Breast epithelium (tissue), 3 donors: ENCODE data around the gene TSKS.

Experiments used
- POLR2A ChIP-seq: fragments of 450-650 bp; IDR thresholded peaks from one replicate; pipeline ENCODE4 v1.6.1; 2016; ENCODE audit warnings: antibody characterized with exemption, mild to moderate bottlenecking, moderate library complexity
- POLR2AphosphoS5 ChIP-seq, 3 donors: sonication (generic); formaldehyde crosslinking; IDR thresholded peaks; one replicate each; pipeline ENCODE4 v1.6.1; 2017; ENCODE audit warnings: antibody characterized with exemption in 3 of 3
- TF ChIP-seq, protein P1 (sequence below), 3 donors: fragments of 450-650 bp; IDR thresholded peaks; one replicate each; pipeline ENCODE4 v1.5.1; 2016 to 2017; ENCODE audit warnings: antibody characterized with exemption in 3 of 3, mild to moderate bottlenecking in 3 of 3, moderate library complexity in 3 of 3

GRCh38 chr19:49775742-49776370 is 12.8 kb upstream of the TSKS start:
- TF ChIP-seq, protein P1, sequence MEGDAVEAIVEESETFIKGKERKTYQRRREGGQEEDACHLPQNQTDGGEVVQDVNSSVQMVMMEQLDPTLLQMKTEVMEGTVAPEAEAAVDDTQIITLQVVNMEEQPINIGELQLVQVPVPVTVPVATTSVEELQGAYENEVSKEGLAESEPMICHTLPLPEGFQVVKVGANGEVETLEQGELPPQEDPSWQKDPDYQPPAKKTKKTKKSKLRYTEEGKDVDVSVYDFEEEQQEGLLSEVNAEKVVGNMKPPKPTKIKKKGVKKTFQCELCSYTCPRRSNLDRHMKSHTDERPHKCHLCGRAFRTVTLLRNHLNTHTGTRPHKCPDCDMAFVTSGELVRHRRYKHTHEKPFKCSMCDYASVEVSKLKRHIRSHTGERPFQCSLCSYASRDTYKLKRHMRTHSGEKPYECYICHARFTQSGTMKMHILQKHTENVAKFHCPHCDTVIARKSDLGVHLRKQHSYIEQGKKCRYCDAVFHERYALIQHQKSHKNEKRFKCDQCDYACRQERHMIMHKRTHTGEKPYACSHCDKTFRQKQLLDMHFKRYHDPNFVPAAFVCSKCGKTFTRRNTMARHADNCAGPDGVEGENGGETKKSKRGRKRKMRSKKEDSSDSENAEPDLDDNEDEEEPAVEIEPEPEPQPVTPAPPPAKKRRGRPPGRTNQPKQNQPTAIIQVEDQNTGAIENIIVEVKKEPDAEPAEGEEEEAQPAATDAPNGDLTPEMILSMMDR (IDR thresholded peaks at IDR 0.05), result no peak
- TF ChIP-seq POLR2AphosphoS5 (IDR thresholded peaks at IDR 0.05) (no peak), POLR2A (no peak)
